Measurements from ENCODE around the gene SEC14L1.

Gene SEC14L1

DNA sequence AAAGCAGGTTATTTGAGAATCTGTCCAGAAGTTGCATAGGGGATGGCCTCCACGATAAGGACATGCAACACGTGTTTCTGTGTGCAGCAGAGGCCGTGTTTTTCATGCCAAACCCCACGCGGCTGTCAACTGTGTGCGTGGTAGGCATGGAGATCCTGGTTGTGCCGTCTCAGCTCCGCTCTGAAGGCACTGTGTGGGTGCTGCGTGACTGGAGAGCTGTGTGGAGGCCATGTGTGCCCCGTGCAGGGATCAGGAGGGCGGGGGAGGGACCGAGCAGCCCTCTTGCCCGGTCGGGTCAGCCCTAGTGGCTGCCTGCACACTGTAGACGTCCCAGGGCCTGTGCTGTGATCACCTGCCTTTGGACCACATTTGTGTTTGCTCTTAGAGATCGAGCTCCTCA, 74.5 kb downstream of the SEC14L1 start:
- H3K9me3 Mint-ChIP-seq: no peaks in the 10 kb centered on the region
- no peak overlapping the region for H3K4me3 Mint-ChIP-seq
- peak overlapping the region; percentile 55 to 61 for H3K27ac Mint-ChIP-seq
- H3K27me3 Mint-ChIP-seq: no peaks in the 10 kb centered on the region
- DNase-seq: no peak
- peaks cover 6% of the 10 kb centered on the region for H3K4me1 Mint-ChIP-seq
- ATAC-seq: no peak

- no peak for DNase-seq
- Mint-ChIP-seq H3K9me3 (no peaks in the 10 kb centered on the region), H3K27ac (peak overlapping the region in 1 of 2 donors; percentile 73), H3K27me3 (no peaks in the 10 kb centered on the region), H3K4me1 (peaks cover 6% of the 10 kb centered on the region), H3K4me3 (no peak overlapping the region)
- no peak for ATAC-seq
These were observed 75.7 kb downstream of the SEC14L1 start for GRCh38 chr17:77216486-77216885.

GRCh38 chr17:77217123-77217522, 76.4 kb downstream of the SEC14L1 start:
- H3K27me3 Mint-ChIP-seq: no peaks in the 10 kb centered on the region
- no peaks in the 10 kb centered on the region for H3K9me3 Mint-ChIP-seq
- no peak overlapping the region for H3K4me3 Mint-ChIP-seq
- ATAC-seq (no peak), DNase-seq (no peak)
- H3K4me1 Mint-ChIP-seq: peaks cover 6% of the 10 kb centered on the region
- H3K27ac Mint-ChIP-seq: no peak overlapping the region

DNA sequence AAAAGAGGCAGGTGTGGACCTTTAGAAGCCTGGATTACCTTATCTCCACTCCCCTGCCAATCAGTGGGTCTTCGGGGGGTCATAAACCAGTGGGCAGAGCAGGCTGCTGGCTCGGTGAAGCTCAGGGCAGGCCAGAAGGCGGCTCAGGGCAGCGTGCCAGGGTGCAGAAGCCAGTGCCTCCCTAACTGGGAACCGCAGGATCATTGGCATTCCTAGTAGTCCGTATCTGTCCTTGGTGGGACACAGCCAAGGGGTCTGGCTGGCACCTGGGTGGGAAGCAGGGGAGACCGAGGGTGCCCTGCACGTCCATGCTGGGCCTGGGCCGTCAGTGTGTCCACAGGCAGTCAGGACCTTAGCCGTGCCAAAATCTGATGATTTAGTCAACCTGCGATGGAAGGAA, 76.8 kb downstream of the SEC14L1 start:
- no peaks in the 10 kb centered on the region for H3K9me3 Mint-ChIP-seq
- DNase-seq: no peak

DNA sequence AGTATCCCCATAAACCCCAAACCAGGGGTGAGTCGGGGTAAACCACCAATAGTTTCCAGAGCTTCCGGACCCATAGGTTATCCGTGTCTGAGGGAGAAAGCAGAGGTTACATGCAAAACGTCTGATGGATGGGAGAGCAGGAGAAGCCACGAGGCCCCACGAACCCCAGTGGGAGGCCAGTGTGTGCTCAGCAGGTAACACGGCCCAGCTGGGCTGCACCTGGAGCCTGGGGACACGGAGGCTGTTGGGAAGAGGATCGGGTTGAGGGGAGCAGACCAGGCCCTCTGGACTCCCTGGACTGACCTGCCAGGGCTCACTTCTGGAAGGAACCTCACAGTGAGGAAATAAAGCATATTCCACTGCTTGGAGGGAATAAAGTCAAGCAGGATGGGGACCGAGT, 78.1 kb downstream of the SEC14L1 start:
- H3K9me3 Mint-ChIP-seq: peaks cover 0 to 5% of the 10 kb centered on the region in 2 donors
- no peak overlapping the region for H3K4me3 Mint-ChIP-seq
- H3K27me3 Mint-ChIP-seq: no peaks in the 10 kb centered on the region
- peaks cover 6% of the 10 kb centered on the region for H3K4me1 Mint-ChIP-seq
- DNase-seq (no peak), ATAC-seq (no peak)
- peak overlapping the region in 1 of 2 donors; percentile 85 for H3K27ac Mint-ChIP-seq

More for the DNA sequence above, 76.8 kb downstream of the SEC14L1 start:
- H3K27ac Mint-ChIP-seq: peak overlapping the region in 1 of 2 donors; percentile 9
- no peak for ATAC-seq
- no peaks in the 10 kb centered on the region for H3K27me3 Mint-ChIP-seq
- H3K4me3 Mint-ChIP-seq: no peak overlapping the region
- H3K4me1 Mint-ChIP-seq: peaks cover 6% of the 10 kb centered on the region

- DNase-seq: no peak
- Mint-ChIP-seq H3K27ac (no peak overlapping the region), H3K27me3 (no peaks in the 10 kb centered on the region), H3K4me3 (no peak overlapping the region), H3K9me3 (peaks cover 5 to 25% of the 10 kb centered on the region in 2 donors), H3K4me1 (no peaks in the 10 kb centered on the region)
- ATAC-seq: no peak
These were observed 81.6 kb downstream of the SEC14L1 start for GRCh38 chr17:77222356-77222755.

GRCh38 chr17:77223642-77224420, 83.1 kb downstream of the SEC14L1 start:
- no peak for ATAC-seq
- peaks cover 5 to 25% of the 10 kb centered on the region in 2 donors for H3K9me3 Mint-ChIP-seq
- no peaks in the 10 kb centered on the region for H3K4me1 Mint-ChIP-seq
- DNase-seq: no peak
- H3K4me3 Mint-ChIP-seq: no peak overlapping the region
- no peaks in the 10 kb centered on the region for H3K27me3 Mint-ChIP-seq
- peak overlapping the region in 1 of 2 donors; percentile 85 for H3K27ac Mint-ChIP-seq

- Mint-ChIP-seq H3K9me3 (peaks cover 5 to 25% of the 10 kb centered on the region in 2 donors), H3K4me3 (no peak overlapping the region), H3K27ac (peak overlapping the region in 1 of 2 donors; percentile 48), H3K4me1 (no peaks in the 10 kb centered on the region), H3K27me3 (no peaks in the 10 kb centered on the region)
- DNase-seq (no peak), ATAC-seq (no peak)
These were observed 84.5 kb downstream of the SEC14L1 start for GRCh38 chr17:77225265-77225664.

DNA sequence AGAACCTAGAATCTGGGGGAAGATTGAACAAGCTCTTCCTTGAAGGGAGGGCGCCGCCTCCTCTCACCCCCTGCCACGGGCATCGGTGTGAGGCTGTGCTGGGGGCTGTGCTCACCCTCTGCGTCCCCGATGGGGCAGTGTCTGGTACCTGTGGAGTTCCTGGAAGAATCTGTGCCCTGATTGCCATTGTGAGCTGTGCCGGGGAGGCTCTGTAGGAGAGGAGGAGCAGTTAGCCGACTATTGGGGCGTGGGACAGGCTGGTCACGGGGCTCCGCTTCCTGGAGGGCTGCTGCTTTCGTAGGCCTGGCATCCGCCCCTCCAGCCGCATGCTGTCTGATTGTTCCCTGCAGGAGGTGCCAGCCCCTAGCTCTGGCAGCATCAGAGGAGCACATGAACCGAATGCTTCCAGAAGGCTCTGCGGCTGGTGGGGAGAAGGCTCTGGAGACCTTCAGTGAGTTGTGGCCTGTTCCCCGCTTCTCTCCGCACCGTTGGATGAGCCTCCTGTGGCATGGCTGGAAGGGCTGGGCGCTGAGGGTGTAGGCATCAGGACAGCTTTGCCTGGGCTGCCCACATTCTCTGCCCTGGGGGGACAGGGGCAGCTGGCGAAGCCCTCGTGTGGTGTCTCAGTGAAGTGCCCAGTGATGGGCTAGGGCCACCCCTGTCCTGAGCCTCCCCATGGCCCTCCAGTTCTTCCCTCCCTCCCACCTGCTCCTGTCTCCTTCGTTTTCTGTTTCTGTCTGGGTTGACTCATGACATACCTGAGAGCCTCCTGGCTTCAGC, 86.9 kb downstream of the SEC14L1 start:
- Mint-ChIP-seq H3K4me3 (no peak overlapping the region), H3K27ac (peak overlapping the region in 1 of 2 donors; percentile 71), H3K9me3 (peaks cover 5 to 25% of the 10 kb centered on the region in 2 donors), H3K27me3 (no peaks in the 10 kb centered on the region), H3K4me1 (no peaks in the 10 kb centered on the region)
- DNase-seq (no peak), ATAC-seq (peak; percentile 19)

- Mint-ChIP-seq H3K9me3 (peaks cover 7 to 25% of the 10 kb centered on the region in 2 donors), H3K4me1 (no peaks in the 10 kb centered on the region), H3K4me3 (no peak overlapping the region), H3K27ac (peak overlapping the region in 1 of 2 donors; percentile 71), H3K27me3 (no peaks in the 10 kb centered on the region)
- DNase-seq (no peak), ATAC-seq (no peak)
These were observed 87.5 kb downstream of the SEC14L1 start for GRCh38 chr17:77228241-77228752.

- Mint-ChIP-seq H3K4me3 (no peak overlapping the region), H3K4me1 (peaks cover 5% of the 10 kb centered on the region), H3K27ac (peak overlapping the region in 1 of 2 donors; percentile 22), H3K27me3 (no peaks in the 10 kb centered on the region), H3K9me3 (peaks cover 9 to 21% of the 10 kb centered on the region in 2 donors)
- DNase-seq: no peak
- ATAC-seq: no peak
These were observed 88.0 kb downstream of the SEC14L1 start for GRCh38 chr17:77228816-77229215.

DNA sequence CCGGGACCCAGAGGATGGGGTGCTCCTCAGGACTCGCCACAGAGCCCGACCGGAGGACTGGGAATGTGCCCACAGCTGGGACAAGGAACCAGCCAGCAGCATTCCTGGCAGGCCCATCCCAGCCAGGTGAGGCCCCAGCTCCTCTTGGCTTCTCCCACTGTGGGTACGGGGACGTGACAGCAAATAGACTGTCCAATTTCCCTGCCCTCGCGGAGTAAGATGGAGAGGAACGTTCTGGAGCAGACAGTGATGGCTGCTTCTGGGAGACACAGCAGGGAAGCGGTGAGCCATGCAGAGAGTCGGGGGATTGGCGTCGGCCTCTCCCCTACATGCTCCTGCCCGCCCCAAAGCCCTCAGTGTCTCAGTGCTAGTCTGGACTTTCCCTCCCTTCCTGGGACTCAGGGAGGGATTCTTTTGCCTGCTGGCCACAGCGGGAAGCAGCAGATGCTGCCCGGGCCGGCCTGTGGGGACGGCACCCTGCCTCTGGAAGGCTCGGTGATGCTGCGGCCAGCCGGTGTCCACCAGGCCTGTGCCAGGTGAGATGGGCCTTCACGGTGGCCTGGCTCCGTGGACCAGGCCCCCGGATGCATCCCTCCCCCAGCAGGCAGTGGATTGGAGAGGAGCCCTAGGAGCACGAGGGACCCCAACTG, 89.1 kb downstream of the SEC14L1 start:
- Mint-ChIP-seq H3K27ac (no peak overlapping the region), H3K9me3 (peaks cover 9 to 10% of the 10 kb centered on the region in 2 donors), H3K27me3 (no peaks in the 10 kb centered on the region), H3K4me1 (peaks cover 12% of the 10 kb centered on the region), H3K4me3 (no peak overlapping the region)
- ATAC-seq (no peak), DNase-seq (no peak)

- Mint-ChIP-seq H3K9me3 (peaks cover 4% of the 10 kb centered on the region in 2 donors), H3K4me1 (peaks cover 17% of the 10 kb centered on the region), H3K27me3 (no peaks in the 10 kb centered on the region), H3K4me3 (no peak overlapping the region), H3K27ac (no peak overlapping the region)
- DNase-seq (no peak), ATAC-seq (no peak)
These were observed 89.7 kb downstream of the SEC14L1 start for GRCh38 chr17:77230436-77230830.

DNA sequence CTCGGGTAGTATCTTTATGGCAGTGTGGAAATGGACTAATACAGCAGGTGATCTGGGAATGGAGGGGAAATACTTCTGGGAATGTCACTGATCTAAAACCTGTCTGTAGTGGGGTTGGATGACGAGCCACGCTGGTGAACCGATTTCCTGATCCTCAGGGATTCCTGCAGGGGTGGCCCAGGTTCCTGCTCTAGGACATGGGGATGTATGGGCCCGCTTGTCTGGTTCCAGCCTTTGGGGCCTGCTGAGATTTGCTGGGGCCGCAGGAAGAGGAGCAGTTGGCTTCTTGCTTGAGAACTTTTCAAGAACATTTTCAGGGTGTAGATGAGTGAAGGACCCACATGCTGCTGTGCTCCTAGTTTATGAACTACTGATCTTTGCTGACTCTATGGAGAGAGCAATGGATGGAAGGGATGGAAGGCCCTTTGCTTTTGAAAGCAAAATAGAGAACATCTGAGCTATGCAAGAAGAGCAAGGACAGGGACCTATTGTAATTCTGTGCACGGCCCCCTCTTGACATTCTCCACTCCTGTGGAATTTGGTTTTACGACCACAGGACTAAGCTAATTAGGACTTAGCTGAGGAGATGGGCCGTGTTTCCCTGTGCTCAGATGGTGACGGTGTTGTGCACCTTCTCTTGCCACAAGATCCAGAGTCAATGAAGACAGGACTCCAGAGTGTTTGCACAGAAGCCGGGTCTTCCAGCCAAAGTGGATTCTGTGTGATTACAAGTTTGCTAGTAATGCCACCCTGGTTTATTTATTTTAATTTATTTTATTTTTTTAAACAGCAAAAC, 90.5 kb downstream of the SEC14L1 start:
- ATAC-seq (no peak), DNase-seq (no peak)
- Mint-ChIP-seq H3K9me3 (peaks cover under 1 to 4% of the 10 kb centered on the region in 2 donors), H3K4me3 (no peak overlapping the region), H3K27ac (no peak overlapping the region), H3K4me1 (peaks cover 24% of the 10 kb centered on the region), H3K27me3 (peaks cover under 1% of the 10 kb centered on the region)

GRCh38 chr17:77233127-77233526, 92.4 kb downstream of the SEC14L1 start:
- no peak overlapping the region for H3K27ac Mint-ChIP-seq
- no peak overlapping the region for H3K4me3 Mint-ChIP-seq

More at GRCh38 chr17:77233127-77233526, 92.4 kb downstream of the SEC14L1 start:
- H3K9me3 Mint-ChIP-seq: peaks cover 4 to 15% of the 10 kb centered on the region in 2 donors
- H3K4me1 Mint-ChIP-seq: peaks cover 35% of the 10 kb centered on the region
- ATAC-seq: no peak
- H3K27me3 Mint-ChIP-seq: peaks cover 7% of the 10 kb centered on the region
- no peak for DNase-seq
